GM10266 (cell line): ENCODE results near the gene UGCG.
A peak's percentile ranks its signal among the peaks of the same experiment; 100 is the strongest.

Experiments
- DNase-seq: peaks from one replicate; pipeline ENCODE4 v3.0.0; 2012; ENCODE audit errors: extremely low spot score
- CTCF ChIP-seq: IDR thresholded peaks from 2 replicates; pipeline ENCODE4 v1.5.1; 2012; ENCODE audit warnings: mild to moderate bottlenecking, low read depth; ENCODE audit not compliant: control insufficient read depth, insufficient read depth; ENCODE audit errors: missing control alignments

UGCG gene

GRCh38 chr9:111934747-111935146, 38.1 kb downstream of the UGCG start:
- TF ChIP-seq CTCF, result no peak
- DNase-seq, result no peak

DNA sequence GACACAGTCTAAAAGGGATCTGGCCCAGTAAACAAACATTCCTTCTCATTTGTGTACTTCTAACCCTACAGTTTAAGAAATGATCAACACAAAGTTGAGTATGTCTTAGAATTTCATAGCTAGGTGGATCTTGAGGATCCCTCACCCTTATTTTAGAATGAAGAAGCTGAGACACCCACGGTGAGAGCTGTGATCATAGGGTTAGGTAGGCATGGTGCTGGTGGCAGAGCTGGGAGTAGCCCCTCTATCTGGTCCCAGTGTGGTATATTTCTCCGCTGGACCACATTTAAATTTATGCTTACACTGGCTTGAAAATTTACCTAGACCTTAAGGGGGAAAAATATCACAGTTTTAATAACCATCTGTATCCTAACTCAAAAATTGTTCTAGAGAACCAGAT, 39.8 kb downstream of the UGCG start:
- DNase-seq, result no peak
- no peak for TF ChIP-seq CTCF

DNA sequence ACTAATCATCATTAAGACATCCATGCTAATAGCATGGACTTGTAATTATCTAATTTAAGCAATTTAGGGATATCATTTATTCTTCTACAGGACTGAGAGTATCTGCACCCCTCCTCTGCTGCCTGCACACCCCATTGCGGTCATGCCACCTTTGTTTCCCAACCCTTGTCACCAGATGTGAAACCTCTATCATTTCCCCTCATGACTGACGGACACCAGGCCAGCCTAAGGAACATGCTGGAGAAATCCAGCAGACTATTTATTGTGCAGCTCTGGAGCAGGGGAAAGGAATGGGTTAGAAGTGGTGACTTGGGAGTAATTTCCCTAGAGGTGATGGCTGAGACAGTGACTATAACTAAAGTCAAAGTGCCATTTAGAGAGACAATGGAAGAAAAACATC, 40.7 kb downstream of the UGCG start:
- DNase-seq, result no peak
- no peak for TF ChIP-seq CTCF

DNA sequence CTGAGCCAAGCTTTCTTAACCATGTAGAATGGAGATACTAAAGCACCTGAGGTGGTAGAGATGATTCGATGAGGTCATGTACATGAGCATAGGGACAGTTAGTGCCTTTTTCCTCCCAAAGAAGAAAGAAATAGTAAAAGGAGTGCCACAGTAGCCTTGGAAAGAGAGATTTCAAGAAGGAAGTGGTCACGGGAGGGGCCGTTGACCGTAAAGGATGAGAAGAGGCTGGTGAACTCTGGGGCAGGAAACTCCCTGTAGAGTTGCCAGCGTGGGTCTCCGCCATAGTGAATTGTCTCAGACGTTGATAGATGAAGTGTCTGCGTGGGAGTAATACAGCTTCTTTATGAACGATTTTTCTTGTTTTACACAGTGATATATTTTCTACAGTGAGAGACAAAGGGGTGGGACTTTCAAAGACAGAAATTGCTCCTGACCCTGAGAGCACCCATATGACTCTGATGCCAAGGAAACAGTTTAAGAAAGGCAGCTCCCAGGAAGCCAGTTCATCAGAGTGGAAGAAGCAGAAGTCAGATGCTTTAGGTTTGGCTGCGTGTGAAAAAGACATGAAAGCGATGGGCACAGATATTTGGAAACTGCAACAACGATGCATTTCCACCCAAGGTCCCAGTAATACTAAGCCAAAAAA, 41.3 kb downstream of the UGCG start:
- TF ChIP-seq CTCF, result no peak
- DNase-seq, result peak; percentile 39

DNA sequence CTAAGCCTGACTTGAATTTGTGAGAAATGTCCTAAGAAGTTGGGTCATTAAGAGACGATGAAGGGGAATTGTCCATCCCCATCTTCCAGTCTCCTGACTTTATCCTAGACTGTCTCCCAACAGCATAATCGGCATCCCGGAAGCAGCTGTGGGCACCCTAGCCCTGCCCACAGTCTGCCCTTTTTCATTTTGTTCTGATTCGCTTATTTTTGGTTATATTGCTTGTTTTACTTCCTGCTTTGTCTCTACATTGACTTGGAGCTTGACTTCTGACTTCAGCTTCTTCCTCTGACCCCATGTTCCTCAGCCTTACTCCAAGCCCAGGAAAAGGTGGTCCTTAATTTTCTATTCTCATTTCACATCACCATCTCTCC, 41.8 kb downstream of the UGCG start:
- DNase-seq, result no peak
- no peak for TF ChIP-seq CTCF

DNA sequence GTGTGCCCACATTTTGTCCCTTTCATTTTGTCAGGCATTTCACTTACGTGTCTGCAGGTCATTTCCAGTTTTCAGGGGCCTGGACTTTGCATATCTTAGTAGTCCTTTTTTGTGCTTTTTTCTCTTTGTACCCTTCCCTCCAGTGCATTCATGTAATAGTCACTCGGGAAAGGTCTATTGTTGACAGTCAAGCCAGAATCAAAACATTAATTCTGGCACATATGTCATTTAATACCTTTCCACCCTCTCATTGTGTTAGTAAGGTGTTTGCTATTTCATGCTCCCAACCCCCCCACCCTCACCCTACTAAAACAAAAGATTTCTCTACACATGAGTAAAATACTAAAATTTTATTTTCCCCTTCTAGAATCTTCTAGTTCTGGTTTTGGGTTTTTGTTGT, 42.7 kb downstream of the UGCG start:
- TF ChIP-seq CTCF, result no peak
- no peak for DNase-seq

- no peak for TF ChIP-seq CTCF
- no peak for DNase-seq
Measured at GRCh38 chr9:111940697-111941096, 44.1 kb downstream of the UGCG start.
